ENCODE results near the gene LTC4S.

DNA sequence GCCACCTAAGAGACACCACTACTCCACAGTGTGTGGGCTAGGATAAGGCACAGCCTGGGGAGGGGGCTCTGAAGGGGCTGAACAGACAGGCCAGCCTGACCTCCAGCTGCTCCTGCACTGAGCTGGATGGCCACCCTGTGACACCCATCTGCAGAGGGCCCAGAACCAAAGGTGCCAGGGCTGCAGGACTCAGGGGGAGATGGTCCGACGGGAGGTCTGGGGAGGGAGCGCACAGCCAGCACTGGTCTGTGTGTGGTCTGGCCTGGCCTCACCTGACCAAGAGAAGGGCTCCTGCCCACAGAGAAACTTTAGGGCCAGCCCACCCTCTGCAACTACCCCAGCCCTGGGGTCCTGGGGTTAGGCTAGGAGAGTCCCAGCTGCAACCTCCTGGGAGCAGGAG lies 789 bp downstream of the LTC4S start:
- TF ChIP-seq CTCF (IDR thresholded peaks at IDR 0.05; ENCODE audit: insufficient read depth, low read length) (no peak), GABPA (IDR thresholded peaks at IDR 0.05; ENCODE audit: low read depth) (no peak), POLR2AphosphoS5 (IDR thresholded peaks at IDR 0.05; ENCODE audit: low read depth) (no peak), SPI1 (IDR thresholded peaks at IDR 0.05; ENCODE audit: borderline replicate concordance, low read depth) (no peak)
- TF ChIP-seq, protein P1, sequence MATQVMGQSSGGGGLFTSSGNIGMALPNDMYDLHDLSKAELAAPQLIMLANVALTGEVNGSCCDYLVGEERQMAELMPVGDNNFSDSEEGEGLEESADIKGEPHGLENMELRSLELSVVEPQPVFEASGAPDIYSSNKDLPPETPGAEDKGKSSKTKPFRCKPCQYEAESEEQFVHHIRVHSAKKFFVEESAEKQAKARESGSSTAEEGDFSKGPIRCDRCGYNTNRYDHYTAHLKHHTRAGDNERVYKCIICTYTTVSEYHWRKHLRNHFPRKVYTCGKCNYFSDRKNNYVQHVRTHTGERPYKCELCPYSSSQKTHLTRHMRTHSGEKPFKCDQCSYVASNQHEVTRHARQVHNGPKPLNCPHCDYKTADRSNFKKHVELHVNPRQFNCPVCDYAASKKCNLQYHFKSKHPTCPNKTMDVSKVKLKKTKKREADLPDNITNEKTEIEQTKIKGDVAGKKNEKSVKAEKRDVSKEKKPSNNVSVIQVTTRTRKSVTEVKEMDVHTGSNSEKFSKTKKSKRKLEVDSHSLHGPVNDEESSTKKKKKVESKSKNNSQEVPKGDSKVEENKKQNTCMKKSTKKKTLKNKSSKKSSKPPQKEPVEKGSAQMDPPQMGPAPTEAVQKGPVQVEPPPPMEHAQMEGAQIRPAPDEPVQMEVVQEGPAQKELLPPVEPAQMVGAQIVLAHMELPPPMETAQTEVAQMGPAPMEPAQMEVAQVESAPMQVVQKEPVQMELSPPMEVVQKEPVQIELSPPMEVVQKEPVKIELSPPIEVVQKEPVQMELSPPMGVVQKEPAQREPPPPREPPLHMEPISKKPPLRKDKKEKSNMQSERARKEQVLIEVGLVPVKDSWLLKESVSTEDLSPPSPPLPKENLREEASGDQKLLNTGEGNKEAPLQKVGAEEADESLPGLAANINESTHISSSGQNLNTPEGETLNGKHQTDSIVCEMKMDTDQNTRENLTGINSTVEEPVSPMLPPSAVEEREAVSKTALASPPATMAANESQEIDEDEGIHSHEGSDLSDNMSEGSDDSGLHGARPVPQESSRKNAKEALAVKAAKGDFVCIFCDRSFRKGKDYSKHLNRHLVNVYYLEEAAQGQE (IDR thresholded peaks at IDR 0.05; ENCODE audit: insufficient replicate concordance, low read depth), result no peak

All from HL-60 (cell line).